Neural progenitor cell (in vitro differentiated cells): Measurements from ENCODE around the gene DHRS3. TPM values are rescaled to one million over a fixed set of nuclear protein-coding genes. Genes with fewer than 3 reads are reported as not detected.

Experiments used
- DNase-seq: peaks from one replicate; pipeline ENCODE4 v3.0.0-alpha.2; 2016; ENCODE audit warnings: low spot score
- H2AFZ ChIP-seq: fragments of 200-600 bp; sonication (generic); replicated peaks from 2 replicates; pipeline ENCODE4 v1.6.1; 2016; ENCODE audit warnings: antibody characterized with exemption
- H3F3A ChIP-seq: fragments of 200-600 bp; sonication (generic); 2 replicates; pipeline ENCODE4 v1.6.1; 2016; ENCODE audit warnings: antibody characterized with exemption, low read depth
- H3K27ac ChIP-seq: fragments of 200-600 bp; sonication (generic); 2 replicates; pipeline ENCODE4 v1.5.1; 2016; ENCODE audit warnings: mild to moderate bottlenecking
- H3K27me3 ChIP-seq: fragments of 200-600 bp; sonication (generic); 2 replicates; pipeline ENCODE4 v1.6.1; 2016; ENCODE audit warnings: mild to moderate bottlenecking, moderate library complexity
- H3K36me3 ChIP-seq: fragments of 200-600 bp; sonication (generic); 2 replicates; pipeline ENCODE4 v1.5.1; 2016
- H3K4me1 ChIP-seq: fragments of 200-600 bp; sonication (generic); 2 replicates; pipeline ENCODE4 v1.6.1; 2016; ENCODE audit warnings: mixed run types
- H3K4me2 ChIP-seq: fragments of 200-600 bp; sonication (generic); 2 replicates; pipeline ENCODE4 v1.6.1; 2016
- H3K4me3 ChIP-seq: fragments of 200-600 bp; sonication (generic); 2 replicates; pipeline ENCODE4 v1.5.1; 2016
- H3K79me2 ChIP-seq: fragments of 200-600 bp; sonication (generic); 2 replicates; pipeline ENCODE4 v1.6.1; 2016; ENCODE audit warnings: low read depth
- H3K9ac ChIP-seq: fragments of 200-600 bp; sonication (generic); 2 replicates; pipeline ENCODE4 v1.6.1; 2016
- H3K9me3 ChIP-seq: fragments of 200-600 bp; sonication (generic); 2 replicates; pipeline ENCODE4 v1.5.1; 2016; ENCODE audit warnings: low read depth
- H4K20me1 ChIP-seq: fragments of 200-600 bp; sonication (generic); 2 replicates; pipeline ENCODE4 v1.6.1; 2016; ENCODE audit warnings: low read depth
- H3K27ac Mint-ChIP-seq: 3 replicates; pipeline ENCODE4 v1.8.0; 2021; ENCODE audit warnings: mixed read lengths
- H3K27me3 Mint-ChIP-seq: 2 replicates; pipeline ENCODE4 v1.8.0; 2022; ENCODE audit warnings: low read depth, mild to moderate bottlenecking, inconsistent platforms, moderate library complexity, mixed read lengths; ENCODE audit not compliant: insufficient read depth
- H3K36me3 Mint-ChIP-seq: 3 replicates; pipeline ENCODE4 v1.8.0; 2021; ENCODE audit warnings: mixed read lengths
- H3K4me1 Mint-ChIP-seq: 3 replicates; pipeline ENCODE4 v1.8.0; 2021; ENCODE audit warnings: mixed read lengths
- H3K4me3 Mint-ChIP-seq: 3 replicates; pipeline ENCODE4 v1.8.0; 2021; ENCODE audit warnings: mild to moderate bottlenecking, moderate library complexity, mixed read lengths
- H3K9me3 Mint-ChIP-seq: 3 replicates; pipeline ENCODE4 v1.8.0; 2020; ENCODE audit warnings: mixed read lengths
- EZH2 ChIP-seq: fragments of 200-600 bp; sonication (generic); IDR thresholded peaks from 2 replicates; pipeline ENCODE4 v1.6.1; 2017; ENCODE audit warnings: antibody characterized with exemption, mild to moderate bottlenecking, moderate library complexity
- EZH2phosphoT487 ChIP-seq: fragments of 200-600 bp; sonication (generic); IDR thresholded peaks from 2 replicates; pipeline ENCODE4 v1.6.1; 2017; ENCODE audit warnings: antibody characterized with exemption
- total RNA-seq: library from RNA; depleted of rRNA; stranded (reverse); fragments of >200 nt; gene quantifications from 2 replicates; pipeline ENCODE4 v1.2.3, GENCODE V29; 2015; ENCODE audit warnings: low replicate concordance
- TF ChIP-seq, protein P1 (sequence below): fragments of 200-600 bp; sonication (generic); IDR thresholded peaks from 2 replicates; pipeline ENCODE4 v1.5.1; 2017; ENCODE audit warnings: antibody characterized with exemption, mild to moderate bottlenecking

DHRS3 gene
- total RNA-seq, 1 donor from 2014 or later: 4.3 TPM

DNA sequence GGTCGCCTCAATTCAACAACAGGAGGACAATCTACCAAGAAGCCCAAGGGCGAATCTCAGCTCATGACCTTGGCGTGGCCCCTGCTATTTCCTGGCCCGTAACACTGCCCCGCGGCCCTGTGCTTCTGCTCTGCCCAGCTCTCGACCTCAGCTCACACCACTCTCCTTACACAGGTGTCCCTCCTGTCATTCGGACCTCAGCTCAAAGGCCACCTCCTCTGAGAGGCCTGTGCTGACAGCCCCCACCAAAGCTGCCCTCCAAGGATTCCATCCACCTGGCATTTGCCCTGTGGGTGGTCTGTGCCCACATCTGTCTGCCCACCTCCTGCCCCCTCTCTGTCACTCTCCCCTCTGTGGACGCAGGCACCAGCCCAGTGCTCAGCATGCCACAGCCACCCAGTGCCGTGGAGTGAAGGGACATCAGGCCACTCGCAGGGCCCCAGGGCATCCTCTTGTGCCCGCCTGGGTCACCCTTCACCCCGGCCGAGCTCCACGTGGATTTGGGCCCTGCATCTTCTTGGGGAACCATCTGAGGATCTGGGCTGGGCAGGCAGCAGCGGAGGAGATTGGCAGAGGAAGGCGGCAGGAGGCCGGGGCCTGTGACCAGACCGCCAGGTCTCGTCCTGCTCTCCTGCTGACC lies 70.3 kb downstream of the DHRS3 start:
- no peaks in the 10 kb centered on the region for H4K20me1 ChIP-seq
- H3K27ac ChIP-seq: no peak overlapping the region
- H3K4me1 Mint-ChIP-seq: peaks cover 22% of the 10 kb centered on the region
- peaks cover 14% of the 10 kb centered on the region for H3F3A ChIP-seq
- H3K36me3 Mint-ChIP-seq: no peaks in the 10 kb centered on the region
- no peaks in the 10 kb centered on the region for H3K36me3 ChIP-seq
- H3K4me2 ChIP-seq: no peak overlapping the region
- TF ChIP-seq, protein P1, sequence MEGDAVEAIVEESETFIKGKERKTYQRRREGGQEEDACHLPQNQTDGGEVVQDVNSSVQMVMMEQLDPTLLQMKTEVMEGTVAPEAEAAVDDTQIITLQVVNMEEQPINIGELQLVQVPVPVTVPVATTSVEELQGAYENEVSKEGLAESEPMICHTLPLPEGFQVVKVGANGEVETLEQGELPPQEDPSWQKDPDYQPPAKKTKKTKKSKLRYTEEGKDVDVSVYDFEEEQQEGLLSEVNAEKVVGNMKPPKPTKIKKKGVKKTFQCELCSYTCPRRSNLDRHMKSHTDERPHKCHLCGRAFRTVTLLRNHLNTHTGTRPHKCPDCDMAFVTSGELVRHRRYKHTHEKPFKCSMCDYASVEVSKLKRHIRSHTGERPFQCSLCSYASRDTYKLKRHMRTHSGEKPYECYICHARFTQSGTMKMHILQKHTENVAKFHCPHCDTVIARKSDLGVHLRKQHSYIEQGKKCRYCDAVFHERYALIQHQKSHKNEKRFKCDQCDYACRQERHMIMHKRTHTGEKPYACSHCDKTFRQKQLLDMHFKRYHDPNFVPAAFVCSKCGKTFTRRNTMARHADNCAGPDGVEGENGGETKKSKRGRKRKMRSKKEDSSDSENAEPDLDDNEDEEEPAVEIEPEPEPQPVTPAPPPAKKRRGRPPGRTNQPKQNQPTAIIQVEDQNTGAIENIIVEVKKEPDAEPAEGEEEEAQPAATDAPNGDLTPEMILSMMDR: no peak
- TF ChIP-seq EZH2phosphoT487 (no peak), EZH2 (no peak)
- no peaks in the 10 kb centered on the region for H3K27me3 ChIP-seq
- peak overlapping the region; percentile 77 for H3K27ac Mint-ChIP-seq
- no peak overlapping the region for H3K4me3 ChIP-seq
- H3K27me3 Mint-ChIP-seq: peaks cover 2% of the 10 kb centered on the region
- H3K4me3 Mint-ChIP-seq: no peak overlapping the region
- H3K9me3 Mint-ChIP-seq: no peaks in the 10 kb centered on the region
- H3K79me2 ChIP-seq: no peaks in the 10 kb centered on the region
- H3K9ac ChIP-seq: no peak overlapping the region
- H3K9me3 ChIP-seq: no peaks in the 10 kb centered on the region
- H2AFZ ChIP-seq: no peak overlapping the region
- no peak for DNase-seq
- H3K4me1 ChIP-seq: peaks cover 25% of the 10 kb centered on the region

DNA sequence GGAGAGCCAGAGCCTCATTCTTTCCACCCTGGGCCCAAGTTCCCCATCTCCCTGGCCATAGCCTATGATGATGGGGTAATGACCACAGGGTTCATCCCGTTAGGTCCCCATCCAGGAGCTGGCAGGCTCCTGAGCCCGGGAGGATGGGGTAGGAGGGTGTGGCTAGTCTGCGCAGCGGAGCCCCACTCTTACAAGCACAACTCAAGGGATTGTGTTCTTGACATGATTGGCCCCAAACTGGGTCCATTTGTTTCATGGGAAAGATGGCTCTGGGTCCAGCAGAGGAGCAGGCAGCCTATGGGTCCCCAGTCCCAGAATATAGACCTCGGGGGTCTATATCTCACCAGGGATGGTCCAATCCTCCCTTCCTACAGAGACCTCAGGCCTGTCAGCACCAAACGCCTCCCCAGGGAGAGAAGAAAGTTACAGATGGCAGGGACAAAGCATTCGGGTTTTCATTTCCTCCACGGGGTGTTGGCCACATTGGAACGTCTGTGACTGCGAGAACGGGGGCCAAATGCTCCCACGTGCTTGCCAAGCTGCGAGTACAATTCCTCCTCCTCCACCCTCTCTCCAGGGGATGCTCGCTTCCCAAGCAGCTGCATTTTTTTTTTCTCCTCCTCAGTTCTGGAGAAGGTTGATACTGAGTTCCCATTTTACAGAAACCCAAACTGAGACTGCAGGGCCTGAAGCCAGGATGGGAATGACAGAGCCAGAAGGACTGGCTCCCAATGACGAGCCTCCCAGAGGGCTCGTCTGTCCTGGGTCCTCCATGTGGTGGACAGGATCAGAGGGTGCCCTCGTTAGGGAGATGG lies 71.0 kb downstream of the DHRS3 start:
- no peak for TF ChIP-seq EZH2phosphoT487
- no peak for TF ChIP-seq EZH2
- TF ChIP-seq, protein P1: no peak
- H3K4me1 Mint-ChIP-seq: peaks cover 28% of the 10 kb centered on the region
- H3K27me3 Mint-ChIP-seq: peaks cover 6% of the 10 kb centered on the region
- no peak overlapping the region for H3K27ac ChIP-seq
- no peak for DNase-seq
- no peaks in the 10 kb centered on the region for H3K9me3 Mint-ChIP-seq
- no peak overlapping the region for H2AFZ ChIP-seq
- H4K20me1 ChIP-seq: no peaks in the 10 kb centered on the region
- H3K27me3 ChIP-seq: no peaks in the 10 kb centered on the region
- no peaks in the 10 kb centered on the region for H3K9me3 ChIP-seq
- no peak overlapping the region for H3K4me2 ChIP-seq
- H3K36me3 ChIP-seq: no peaks in the 10 kb centered on the region
- no peak overlapping the region for H3K9ac ChIP-seq
- no peaks in the 10 kb centered on the region for H3K79me2 ChIP-seq
- no peak overlapping the region for H3K27ac Mint-ChIP-seq
- no peak overlapping the region for H3K4me3 Mint-ChIP-seq
- peaks cover 30% of the 10 kb centered on the region for H3K4me1 ChIP-seq
- peaks cover 21% of the 10 kb centered on the region for H3F3A ChIP-seq
- no peaks in the 10 kb centered on the region for H3K36me3 Mint-ChIP-seq
- no peak overlapping the region for H3K4me3 ChIP-seq

GRCh38 chr1:12544992-12545391 lies 73.0 kb downstream of the DHRS3 start:
- no peak for DNase-seq
- Mint-ChIP-seq H3K27ac (no peak overlapping the region), H3K9me3 (no peaks in the 10 kb centered on the region), H3K4me1 (peaks cover 28% of the 10 kb centered on the region), H3K36me3 (no peaks in the 10 kb centered on the region), H3K27me3 (peaks cover 9% of the 10 kb centered on the region), H3K4me3 (no peak overlapping the region)
- Histone ChIP-seq H3K27ac (no peak overlapping the region), H4K20me1 (no peaks in the 10 kb centered on the region), H3K27me3 (no peaks in the 10 kb centered on the region), H3K4me1 (peaks cover 45% of the 10 kb centered on the region), H3F3A (peaks cover 37% of the 10 kb centered on the region), H3K36me3 (no peaks in the 10 kb centered on the region), H3K4me2 (no peak overlapping the region), H3K4me3 (no peak overlapping the region), H3K79me2 (no peaks in the 10 kb centered on the region), H2AFZ (no peak overlapping the region), H3K9me3 (no peaks in the 10 kb centered on the region), H3K9ac (no peak overlapping the region)
- TF ChIP-seq, protein P1: no peak
- TF ChIP-seq EZH2 (no peak), EZH2phosphoT487 (no peak)
